GM18507 (cell line): ENCODE measurements around the gene SEC23A.
A peak's percentile ranks its signal among the peaks of the same experiment; 100 is the strongest.
"Not testable (repeated sequence)": the region's sequence is repeated elsewhere in the genome, so short reads cannot be mapped to it uniquely, and the experiment has no call there.

Experiments used
- DNase-seq: peaks from one replicate; pipeline ENCODE4 v3.0.0; 2011; ENCODE audit warnings: low read depth; ENCODE audit not compliant: insufficient read length; ENCODE audit errors: extremely low spot score
- FAIRE-seq: peaks from 2 replicates; lab custom pipeline; 2011; peaks lifted over from hg19 to GRCh38; lab: Jason Lieb, UNC

The SEC23A gene

GRCh38 chr14:39036760-39037159, 66.3 kb downstream of the SEC23A start:
- DNase-seq (no peak), FAIRE-seq (no peak)

DNA sequence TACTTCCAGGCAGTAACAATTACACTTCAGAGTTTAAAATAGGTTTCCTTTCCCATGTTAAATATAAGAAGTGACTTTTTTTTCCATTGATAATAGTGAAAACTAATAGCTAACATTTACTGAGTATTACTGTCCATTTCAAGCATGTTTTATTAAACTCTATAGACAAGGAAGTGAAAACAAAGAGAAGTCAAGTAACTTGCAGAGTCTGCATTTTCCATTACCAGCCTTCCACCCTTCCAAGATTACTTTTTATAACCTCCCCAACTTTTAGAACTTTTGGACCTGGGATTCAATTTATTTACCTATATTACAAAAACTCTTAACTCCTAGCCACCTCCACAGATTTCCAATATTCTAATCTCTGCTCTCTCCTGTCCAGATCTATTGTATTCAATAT, 67.7 kb downstream of the SEC23A start:
- DNase-seq (no peak), FAIRE-seq (no peak)

- no peak for FAIRE-seq
- DNase-seq, result no peak
These were observed 68.3 kb downstream of the SEC23A start for GRCh38 chr14:39034481-39035296.

DNA sequence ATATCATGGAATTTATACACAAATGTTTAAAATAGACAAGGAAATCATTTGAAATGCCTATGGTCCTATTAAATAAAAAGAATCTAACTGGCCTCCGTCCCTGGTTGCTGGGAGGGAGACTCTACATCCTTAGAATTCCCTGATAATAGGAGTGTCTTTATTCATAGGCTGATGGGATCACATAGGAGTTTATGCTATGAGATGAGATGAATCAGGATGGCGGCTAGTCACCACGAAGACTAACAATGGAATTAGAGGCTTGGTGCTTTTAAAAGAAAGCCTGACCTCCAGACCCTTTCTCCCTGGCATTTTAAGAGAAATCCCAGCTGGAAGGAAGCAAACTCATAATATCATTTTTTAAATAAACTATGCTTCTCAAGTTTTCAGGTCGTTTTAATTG, 69.7 kb downstream of the SEC23A start:
- no peak for FAIRE-seq
- DNase-seq, result no peak

- FAIRE-seq, result no peak
These were observed 72.8 kb downstream of the SEC23A start for GRCh38 chr14:39030209-39030608.

GRCh38 chr14:39029789-39030188, 73.2 kb downstream of the SEC23A start:
- FAIRE-seq (no peak), DNase-seq (no peak)

More at GRCh38 chr14:39030209-39030608, 72.8 kb downstream of the SEC23A start:
- DNase-seq, result no peak

- FAIRE-seq, result no peak
- DNase-seq, result no peak
These were observed 74.4 kb downstream of the SEC23A start for GRCh38 chr14:39028620-39029019.

DNA sequence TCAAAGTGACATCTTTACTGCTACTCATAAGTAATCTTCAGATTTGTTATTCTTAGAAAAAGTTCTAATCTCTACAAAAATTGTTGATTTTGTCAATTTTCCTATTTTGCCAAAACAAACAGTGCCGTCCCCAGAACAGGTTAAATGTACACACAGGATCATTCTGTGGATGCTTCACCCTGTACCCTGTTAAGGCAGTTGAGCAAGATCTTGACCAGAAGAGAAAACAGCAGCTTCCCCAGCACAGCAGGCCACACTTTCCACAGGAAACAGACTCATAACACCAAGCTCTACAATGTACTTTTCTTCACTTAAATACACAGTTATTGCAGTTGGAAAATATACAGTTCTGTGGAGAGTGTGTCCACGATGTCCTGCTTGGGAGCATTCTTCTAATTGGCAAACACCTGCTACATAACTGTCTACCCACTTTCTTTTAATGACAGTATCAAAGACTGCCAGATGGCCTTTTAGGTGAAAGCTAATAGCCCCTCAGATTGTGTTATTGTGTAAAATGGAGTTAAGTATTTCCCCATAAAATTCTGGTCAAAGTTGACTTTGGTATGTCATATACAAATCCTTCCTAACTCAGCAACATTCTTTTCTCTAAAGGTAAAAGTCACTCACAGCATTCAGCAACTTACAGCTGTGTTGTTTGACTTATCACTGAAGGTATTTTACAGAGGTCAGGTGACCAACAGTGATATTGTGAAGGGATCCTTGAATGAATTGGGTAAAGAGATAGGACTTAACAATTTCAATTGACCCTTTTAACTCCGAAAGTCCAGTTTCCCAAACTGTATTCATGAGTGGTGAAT, 77.0 kb downstream of the SEC23A start:
- no peak for DNase-seq
- no peak for FAIRE-seq

GRCh38 chr14:39025250-39025809, 77.7 kb downstream of the SEC23A start:
- DNase-seq (no peak), FAIRE-seq (no peak)

- FAIRE-seq (no peak), DNase-seq (no peak)
These were observed 78.8 kb downstream of the SEC23A start for GRCh38 chr14:39023939-39024871.

DNA sequence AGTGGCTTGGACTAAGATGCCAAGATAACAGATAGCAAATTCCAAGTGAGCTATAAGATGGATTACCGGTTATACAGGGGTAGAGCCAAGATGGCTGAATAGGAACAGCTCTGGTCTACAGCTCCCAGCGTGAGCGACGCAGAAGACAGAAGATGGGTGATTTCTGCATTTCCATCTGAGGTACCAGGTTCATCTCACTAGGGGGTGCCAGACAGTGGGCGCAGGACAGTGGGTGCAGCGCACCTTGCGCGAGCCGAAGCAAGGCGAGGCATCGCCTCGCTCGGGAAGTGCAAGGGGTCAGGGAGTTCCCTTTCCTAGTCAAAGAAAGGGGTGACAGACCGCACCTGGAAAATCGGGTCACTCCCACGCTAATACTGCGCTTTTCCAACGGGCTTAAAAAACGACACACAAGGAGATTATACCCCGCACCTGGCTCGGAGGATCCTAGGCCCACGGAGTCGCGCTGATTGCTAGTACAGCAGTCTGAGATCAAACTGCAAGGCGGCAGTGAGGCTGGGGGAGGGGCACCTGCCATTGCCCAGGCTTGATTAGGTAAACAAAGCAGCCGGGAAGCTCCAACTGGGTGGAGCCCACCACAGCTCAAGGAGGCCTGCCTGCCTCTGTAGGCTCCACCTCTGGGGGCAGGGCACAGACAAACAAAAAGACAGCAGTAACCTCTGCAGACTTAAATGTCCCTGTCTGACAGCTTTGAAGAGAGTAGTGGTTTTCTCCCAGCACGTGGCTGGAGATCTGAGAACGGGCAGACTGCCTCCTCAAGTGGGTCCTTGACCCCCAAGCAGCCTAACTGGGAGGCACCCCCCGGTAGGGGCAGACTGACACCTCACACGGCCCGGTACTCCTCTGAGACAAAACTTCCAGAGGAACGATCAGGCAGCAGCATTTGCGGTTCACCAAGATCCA, 85.7 kb downstream of the SEC23A start:
- not testable (repeated sequence) for DNase-seq, FAIRE-seq

DNA sequence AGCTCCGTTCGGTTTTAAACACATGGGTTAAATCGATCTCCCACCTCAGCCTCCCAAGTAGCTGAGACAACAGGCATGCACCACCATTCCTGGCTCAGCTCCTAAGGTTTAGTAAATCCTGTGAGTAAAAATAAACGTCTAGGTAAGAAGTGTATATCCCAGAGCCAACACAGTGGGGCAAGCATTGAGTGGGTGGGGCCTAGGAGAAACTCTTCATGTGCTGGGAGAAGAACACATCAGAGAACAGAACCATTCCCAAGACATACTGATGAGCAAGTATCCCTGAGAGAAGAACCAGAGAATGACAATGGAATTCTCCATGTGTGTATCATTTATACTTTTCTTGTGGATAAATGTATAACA, 86.3 kb downstream of the SEC23A start:
- no peak for FAIRE-seq
- no peak for DNase-seq

- no peak for DNase-seq
- no peak for FAIRE-seq
These were observed 87.0 kb downstream of the SEC23A start for GRCh38 chr14:39015964-39016577.

DNA sequence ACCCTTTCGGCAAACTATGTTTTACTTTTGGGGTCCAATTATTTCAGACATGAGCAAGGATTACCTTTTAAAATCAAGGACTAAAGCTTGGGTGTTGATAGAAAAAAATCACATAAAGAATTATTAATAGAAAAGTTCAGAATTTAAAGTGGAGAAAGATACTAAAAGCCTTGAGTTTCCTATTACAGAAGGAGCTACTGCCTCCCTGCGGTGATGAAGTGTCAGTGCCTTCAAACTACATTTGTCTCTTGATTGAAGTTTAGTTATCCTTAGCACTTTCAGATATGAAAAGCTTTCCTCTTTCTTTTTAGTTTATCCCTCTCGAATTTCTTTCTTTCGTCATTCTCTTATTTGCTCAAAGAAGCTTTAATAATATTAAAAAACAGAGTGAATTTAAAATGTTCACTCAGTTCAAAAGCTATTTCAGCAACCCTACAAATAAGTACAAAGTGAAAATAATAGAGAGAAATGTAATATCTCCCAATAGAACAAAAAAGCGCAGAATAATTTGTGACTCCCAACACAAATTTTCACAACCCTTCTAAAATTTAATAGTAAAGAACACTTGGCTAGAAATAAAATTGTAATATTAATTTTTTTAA, 87.6 kb downstream of the SEC23A start:
- DNase-seq (peak; percentile 26), FAIRE-seq (peak; percentile 75)

DNA sequence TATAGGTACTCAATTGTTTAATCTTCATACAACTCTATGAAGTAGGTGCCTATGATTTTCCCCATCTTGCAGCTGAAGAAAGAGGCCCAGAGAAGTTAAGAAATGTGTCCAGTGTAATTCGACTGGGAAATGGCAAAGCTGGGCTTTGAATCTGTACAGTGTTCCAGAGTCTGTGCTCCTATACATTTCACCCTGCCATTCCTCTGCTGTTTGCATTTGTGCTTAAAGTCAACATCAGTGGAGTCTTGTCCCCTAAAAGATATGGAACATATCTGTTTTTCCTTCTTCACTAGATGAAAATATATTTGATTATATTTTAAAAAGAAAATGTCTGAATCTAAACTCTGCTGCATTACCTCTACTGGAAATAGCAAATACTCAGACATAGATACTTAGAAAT, 88.6 kb downstream of the SEC23A start:
- no peak for FAIRE-seq
- DNase-seq, result no peak

DNA sequence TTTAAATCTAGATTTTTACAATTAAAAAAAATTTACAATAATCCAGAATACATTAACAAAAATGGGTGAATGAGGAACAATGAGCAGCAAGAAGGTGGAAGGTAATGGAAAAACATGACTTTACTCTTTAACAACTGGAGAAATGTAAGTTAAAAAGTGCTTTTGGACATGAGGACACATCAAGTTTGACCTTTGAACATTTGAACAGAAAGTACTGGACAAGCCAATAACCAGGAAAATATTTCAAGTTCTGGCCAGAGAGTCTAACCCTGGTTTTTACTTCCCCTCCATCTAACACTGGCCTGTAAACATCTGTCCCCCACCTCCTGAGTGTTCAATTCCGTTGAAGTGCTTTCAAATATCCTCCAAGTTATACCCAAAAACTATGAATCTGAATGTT, 94.1 kb downstream of the SEC23A start:
- not testable (repeated sequence) for DNase-seq, FAIRE-seq

DNA sequence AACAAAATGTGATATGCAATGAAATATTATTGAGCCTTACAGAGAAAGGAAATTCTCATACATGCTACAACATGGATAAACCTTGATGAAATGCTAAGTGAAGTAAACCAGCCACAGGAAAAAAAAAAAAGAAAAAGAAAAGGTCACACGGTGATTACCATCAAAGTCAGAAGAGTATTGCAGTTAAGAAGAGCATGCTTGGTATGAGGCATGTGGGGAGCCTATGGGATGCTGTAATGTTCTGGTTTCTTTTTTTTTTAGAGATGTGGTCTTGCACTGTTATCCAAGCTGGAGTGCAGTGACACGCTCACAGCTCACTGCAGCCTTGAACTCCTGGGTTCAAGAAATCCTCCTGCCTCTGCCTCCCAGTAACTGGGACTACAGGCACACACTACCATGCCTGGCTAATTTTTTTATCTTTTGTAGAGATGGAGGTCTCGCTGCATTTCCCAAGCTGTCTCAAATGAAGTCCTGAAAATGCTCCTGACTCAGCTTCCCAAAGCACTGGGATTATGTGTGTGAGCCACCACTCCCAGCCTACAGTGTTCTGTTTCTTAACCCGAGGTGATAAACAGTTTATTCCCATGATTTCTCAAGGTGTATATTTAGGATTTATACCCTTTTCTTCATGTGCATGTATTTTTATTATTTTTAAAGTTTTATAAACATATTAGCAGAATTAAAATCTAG, 96.2 kb downstream of the SEC23A start:
- FAIRE-seq (no peak), DNase-seq (no peak)
